Coronary artery (tissue), 2 donors: ENCODE results near the gene MYO1E.
A peak's percentile ranks its signal among the peaks of the same experiment; 100 is the strongest.

Experiments used
- DNase-seq: peaks from one replicate; pipeline ENCODE4 v3.0.0-alpha.2; 2017; ENCODE audit warnings: low spot score
- H3K27ac ChIP-seq, 2 donors: fragments of 200-600 bp; sonication (generic); one replicate each; pipeline ENCODE4 v1.5.1; 2016 to 2019
- H3K4me3 ChIP-seq: fragments of 200-600 bp; sonication (generic); 2 replicates; pipeline ENCODE4 v1.5.1; 2016; ENCODE audit warnings: mild to moderate bottlenecking, moderate library complexity
- CTCF ChIP-seq: fragments of 200-600 bp; sonication (generic); IDR thresholded peaks from one replicate; pipeline ENCODE4 v1.5.1; 2019; ENCODE audit warnings: antibody characterized with exemption

MYO1E gene

DNA sequence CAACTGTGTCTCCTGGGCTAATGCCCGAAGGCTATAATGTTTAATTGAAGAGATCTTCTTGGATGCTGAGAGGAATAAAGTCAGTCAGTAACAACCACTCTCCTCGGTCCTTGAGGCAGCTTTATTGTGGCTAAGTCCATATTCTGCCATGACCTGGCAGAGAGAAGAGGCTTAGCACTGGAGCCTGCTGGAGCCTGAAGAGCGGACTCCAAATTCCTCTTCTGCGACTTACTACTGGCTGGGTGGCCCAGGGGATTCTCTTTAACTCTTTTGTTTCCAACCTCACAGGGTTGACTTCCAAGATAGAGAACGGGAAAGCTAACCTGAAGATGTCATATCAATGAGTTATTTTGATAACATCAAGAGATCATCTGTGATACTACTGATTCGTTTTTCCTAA is 71.1 kb downstream of the MYO1E start:
- no peak for DNase-seq
- H3K27ac ChIP-seq, result no peak overlapping the region
- TF ChIP-seq CTCF, result no peak
- H3K4me3 ChIP-seq, result no peak overlapping the region

GRCh38 chr15:59300618-59301139 is 72.0 kb downstream of the MYO1E start:
- no peak for DNase-seq
- Histone ChIP-seq H3K27ac (peak overlapping the region; percentile 47 to 76), H3K4me3 (peak overlapping the region; percentile 52)
- TF ChIP-seq CTCF, result no peak

DNA sequence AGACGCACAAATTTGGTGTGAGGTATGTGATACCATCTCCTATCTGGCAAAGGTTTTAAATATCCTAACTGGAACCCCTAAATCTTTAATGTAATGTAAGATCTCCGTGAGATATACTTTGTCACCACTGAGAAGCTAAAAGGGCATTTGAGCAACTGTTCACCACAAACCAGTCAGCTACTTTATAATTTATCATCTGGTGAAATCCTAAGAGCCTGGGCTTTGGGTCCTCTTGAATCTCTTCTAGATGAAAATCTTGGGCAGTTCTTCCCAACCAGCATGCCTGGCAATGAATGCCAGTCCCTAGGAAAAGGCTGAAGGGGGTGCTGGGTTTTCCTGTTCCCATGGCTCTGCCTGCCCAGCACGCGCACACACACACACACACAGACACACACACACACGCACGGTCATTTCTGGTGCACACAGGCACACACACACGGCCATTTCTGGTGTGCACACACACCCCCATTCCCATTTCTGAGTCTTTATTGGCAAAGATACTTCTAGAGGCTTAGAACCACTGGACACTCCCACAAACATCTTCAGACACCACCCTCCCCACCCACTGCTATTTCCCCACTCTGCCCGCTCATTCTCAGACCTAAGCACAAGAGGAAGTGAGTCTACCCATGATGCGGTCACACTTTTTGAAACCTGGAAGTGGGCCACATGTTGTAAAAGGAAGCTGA is 72.6 kb downstream of the MYO1E start:
- Histone ChIP-seq H3K27ac (peak overlapping the region; percentile 47 to 76), H3K4me3 (peak overlapping the region; percentile 52)
- TF ChIP-seq CTCF, result no peak
- DNase-seq, result peak; percentile 86

- TF ChIP-seq CTCF, result no peak
- Histone ChIP-seq H3K4me3 (no peak overlapping the region), H3K27ac (no peak overlapping the region)
- DNase-seq, result no peak
These were observed 73.8 kb downstream of the MYO1E start for GRCh38 chr15:59298854-59299250.

DNA sequence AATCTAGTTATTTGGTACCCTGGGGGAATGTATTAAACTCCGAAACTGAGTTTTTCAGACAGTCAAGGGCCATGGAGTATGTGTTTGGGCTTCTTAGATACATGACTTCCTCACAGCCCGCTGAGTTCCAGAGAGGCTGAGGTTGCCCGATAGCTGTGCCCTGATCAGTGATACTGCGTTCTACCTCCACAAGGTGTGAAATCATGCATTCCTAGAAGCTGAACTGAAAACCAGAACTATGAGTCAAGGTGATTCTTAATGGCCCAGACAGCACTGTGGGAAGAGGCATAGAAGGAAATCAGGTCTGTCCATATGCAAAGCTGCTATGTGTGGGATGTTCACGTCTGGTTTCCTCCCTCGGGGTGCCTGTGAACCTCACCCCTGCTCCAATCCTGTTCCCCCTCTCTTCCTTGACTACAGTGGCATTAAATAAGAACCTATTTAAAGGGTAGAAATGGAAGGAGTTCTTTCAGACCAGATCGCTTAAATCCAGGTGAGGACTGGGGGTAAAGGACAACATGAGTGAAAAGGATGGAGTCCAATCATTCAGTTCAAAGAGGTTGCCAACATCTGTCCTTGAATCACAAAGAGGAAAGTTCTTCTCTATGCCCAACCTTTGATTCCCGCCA is 74.3 kb downstream of the MYO1E start:
- no peak overlapping the region for H3K27ac ChIP-seq

DNA sequence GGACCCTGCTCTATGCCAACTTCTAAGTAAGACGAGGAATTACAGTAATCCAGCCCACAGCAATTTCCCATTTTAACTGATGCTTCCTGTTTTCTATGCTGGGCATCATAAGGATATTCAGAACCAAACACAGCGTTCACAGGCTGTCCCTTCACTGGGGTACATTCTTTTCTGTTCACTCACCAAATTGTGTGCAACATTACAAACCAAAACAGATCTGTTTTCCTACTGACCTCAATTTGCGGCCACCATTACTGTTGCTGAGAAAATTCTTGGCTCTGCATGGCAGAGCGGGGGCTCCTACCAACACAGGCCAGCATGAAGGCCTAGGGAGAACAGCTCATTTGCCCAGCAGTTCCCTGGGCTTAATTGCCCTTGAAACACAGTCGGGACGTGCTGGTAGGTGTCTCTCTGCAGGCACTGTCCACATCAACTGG is 76.5 kb downstream of the MYO1E start:
- Histone ChIP-seq H3K4me3 (peak overlapping the region; percentile 20), H3K27ac (peak overlapping the region; percentile 69 to 80)
- TF ChIP-seq CTCF, result no peak

More for the DNA sequence above, 74.3 kb downstream of the MYO1E start:
- no peak for TF ChIP-seq CTCF
- DNase-seq, result no peak
- H3K4me3 ChIP-seq, result no peak overlapping the region

More for the DNA sequence above, 76.5 kb downstream of the MYO1E start:
- no peak for DNase-seq
